ENCODE measurements around the gene MGMT.

Gene MGMT

GRCh38 chr10:129629911-129630310 is 162.9 kb downstream of the MGMT start:
- DNase-seq = no peak

- no peak for DNase-seq
Observed at GRCh38 chr10:129631006-129631405, 164.0 kb downstream of the MGMT start.

- DNase-seq = no peak
Observed at GRCh38 chr10:129631870-129632623, 165.0 kb downstream of the MGMT start.

DNA sequence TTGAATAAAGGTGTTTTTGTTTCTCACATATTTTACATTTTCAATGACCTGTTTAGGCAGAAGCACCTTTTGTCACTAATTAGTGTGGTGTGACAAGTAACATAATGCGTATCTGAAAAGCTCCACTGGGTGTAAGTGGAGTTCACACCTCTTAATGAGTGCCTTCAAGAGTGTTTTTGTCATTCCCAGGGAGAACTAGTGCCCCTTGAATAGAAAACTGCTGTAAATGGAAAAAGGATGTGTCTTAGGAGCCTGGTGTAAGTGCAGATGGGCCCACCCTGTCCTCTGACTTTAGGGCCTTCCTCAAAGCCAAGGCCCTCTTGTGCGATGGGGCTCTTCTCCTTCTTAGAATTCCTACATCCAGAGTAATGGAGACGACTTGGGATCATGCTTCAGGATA is 170.0 kb downstream of the MGMT start:
- no peak for DNase-seq

DNA sequence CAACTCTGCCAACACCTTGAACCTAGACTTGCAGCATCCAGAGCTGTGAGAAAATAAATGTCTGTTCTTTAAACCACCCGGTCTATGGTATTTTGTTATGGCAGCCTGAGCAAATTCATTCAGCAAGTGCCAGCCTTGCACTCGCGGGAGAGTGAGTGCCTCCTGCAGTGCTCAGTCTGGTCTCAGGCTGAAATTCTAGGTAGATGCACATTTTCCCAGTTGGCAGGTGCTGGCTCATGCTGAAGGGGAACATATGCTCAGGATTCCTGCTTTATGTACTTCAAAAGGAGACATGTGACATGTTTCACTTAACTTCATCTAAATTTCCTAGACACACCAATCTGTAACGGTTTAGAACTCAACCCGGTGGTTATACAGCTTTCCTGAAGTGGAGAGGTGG is 170.8 kb downstream of the MGMT start:
- no peak for DNase-seq

- no peak for DNase-seq
Observed at GRCh38 chr10:129641351-129641750, 174.3 kb downstream of the MGMT start.

DNA sequence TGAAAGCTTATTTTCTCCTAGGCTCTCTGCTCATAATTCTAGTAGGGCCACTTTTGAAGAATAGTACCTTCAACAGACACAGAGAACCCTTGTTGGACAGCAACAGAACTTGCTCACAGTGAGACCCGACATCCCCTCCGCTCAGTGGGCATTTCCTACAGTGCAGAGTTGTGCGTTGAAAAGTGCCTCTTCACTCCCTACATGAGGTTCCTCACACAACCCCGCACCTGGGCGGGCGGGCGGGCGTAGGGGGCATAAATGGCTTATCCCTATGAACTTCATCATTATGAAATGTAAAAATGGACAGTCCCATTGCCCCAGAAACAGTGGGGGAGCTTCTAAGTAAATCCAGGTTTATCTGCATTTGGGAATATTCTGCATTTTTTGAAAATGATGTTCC is 174.9 kb downstream of the MGMT start:
- no peak for DNase-seq

- no peak for DNase-seq
Observed at GRCh38 chr10:129642427-129642826, 175.4 kb downstream of the MGMT start.

DNA sequence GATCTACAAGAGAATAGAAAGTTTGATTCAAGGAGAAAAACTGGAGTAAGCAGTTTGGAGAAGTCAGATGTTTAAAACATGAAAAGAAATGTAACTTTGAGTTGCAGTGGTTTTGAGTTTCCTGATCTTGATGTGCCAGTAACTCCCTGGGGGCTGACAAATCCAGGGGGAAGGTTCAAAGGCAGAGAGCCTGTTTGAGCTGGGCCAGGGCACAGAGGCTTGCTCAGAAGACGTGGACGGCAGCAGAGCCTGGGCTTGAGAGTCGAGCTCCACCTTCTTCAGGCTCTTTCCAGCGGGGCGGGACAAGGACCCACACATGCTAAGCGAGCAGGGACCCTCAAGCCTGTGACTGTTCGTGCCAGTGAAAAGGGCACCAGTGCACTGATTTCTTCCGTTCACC is 176.2 kb downstream of the MGMT start:
- DNase-seq = no peak

DNA sequence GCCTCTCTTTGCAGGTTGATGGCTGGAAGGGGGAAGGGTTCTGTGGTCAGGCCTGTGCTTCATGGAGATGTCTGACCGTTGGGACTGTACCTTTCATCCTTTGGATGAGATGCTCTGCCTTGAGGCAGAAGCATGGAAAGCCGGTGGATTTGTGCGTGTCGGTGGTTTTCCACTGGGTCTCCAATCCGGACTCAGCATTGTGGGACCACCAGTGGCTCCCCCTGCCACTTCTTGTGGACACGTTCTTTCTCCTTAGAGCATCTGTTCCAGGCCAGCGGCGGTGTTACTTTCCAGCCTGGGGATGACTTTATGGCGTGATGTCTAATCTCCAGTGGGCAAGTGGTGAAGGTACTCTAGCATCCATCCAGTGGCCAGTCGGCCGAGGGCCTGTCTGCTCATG is 178.4 kb downstream of the MGMT start:
- no peak for DNase-seq

DNA sequence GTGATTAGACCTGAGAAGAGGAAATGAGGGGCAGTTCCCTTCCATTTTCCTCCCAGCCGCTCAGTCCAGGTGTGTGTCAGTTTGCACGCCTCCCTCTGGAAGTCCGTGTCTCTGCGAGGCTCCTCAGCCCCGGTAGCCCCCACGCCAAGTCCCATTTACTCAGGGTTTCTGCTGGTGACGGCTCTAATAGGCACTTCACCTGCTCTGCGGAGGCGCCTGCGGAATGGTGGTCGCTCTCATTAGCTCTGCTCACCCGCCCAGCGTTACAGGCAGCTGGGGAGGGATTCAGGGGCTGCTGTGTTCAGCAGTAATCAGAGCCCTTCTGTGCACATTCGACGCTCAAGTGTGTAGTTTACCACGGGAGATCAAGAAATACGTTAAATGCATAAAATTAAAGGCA is 179.9 kb downstream of the MGMT start:
- DNase-seq = no peak

DNA sequence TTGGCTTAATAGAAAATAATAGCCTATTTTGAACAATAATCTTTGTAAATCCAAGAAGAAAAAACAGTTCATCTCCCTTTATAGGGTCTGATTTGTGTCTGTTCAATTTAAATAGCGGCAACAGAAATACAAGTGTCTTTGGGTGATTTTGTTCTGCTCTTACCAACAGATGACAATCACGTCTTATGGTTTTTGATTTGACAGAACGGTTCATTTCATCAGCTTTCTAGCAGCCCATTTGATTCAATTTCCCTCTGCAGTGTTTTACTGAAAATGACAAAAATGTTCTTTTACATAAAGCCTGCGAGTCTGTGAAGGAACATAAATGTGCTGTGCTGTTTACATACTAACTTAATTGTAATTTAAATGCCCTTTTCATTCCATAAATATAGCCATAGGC is 180.5 kb downstream of the MGMT start:
- DNase-seq = no peak

GRCh38 chr10:129648856-129649255 is 181.8 kb downstream of the MGMT start:
- no peak for DNase-seq

DNA sequence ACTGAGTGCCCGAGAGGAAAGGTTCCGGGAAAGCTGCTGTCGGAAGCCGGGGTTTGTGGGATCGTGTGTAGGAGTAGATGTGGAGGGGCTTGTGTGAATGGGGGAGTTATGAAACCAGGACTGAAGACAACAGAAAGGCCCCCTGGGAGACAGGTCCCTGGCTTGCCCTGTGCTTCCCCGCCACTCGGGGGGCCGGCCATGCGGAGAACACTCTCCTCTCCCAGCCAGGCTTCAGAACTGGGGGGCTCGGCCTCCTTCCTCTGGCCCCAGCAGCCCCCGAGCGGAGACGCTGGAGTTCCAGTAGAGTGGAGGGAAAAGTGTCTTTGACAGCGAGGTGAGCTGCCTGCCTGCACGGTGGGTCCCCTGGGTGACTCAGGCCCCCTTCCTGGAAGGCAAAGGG is 185.0 kb downstream of the MGMT start:
- DNase-seq = no peak

- DNase-seq = no peak
Observed at GRCh38 chr10:129652521-129653201, 185.6 kb downstream of the MGMT start.

DNA sequence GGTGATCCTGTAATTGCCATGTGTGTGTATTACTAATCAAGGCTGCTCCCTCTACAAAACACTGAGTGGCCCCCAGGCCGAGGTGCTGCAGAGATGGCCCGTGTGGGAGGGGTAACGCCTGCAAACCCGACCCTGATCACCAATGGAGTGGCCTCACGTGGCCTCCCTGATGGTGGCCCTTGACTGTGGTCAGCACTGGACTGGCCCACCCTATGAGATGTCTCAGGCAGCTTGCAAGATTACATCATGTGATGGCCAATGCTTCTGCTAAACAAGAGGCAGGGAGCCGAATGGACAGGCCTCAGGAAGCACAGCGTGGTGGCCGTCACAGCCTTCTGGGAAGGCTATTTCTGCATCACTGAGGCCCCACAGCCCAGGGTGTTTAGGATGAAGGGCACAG is 186.4 kb downstream of the MGMT start:
- DNase-seq = no peak

GRCh38 chr10:129653861-129654260 is 186.8 kb downstream of the MGMT start:
- no peak for DNase-seq

GRCh38 chr10:129654461-129654860 is 187.4 kb downstream of the MGMT start:
- DNase-seq = no peak

DNA sequence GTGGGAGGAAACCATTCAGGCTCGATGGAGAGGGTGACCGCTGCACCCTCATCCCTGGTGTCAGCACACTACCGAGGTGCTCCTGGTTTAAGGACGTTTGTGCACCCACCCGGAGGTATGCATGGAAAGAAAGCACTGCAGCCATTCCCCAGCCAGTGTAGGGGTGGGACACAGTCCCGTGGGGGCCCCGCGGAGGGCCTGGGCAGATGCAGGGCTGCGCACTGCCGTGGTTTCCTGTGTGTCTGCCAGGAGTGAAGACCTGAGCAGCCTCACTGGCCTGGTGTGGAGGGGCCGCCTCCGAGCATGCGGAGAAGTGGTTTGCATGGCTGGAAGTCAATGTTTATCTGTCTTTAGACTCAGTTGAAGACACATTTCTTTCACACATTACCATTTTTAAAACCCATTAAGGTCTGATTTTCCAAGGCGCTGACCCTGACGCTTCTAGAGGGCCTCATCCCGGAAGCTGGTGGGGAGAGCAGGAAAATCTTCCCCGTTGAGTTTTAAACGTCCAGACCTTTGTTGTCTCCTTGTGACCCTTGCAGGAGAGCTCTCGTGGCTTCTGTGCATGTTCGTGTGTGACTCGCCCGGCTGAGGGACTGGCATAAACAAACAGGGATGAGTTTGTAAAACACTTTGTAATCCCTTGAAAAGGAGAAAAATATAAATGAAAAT is 188.1 kb downstream of the MGMT start:
- DNase-seq = no peak

GRCh38 chr10:129655679-129656031 is 188.6 kb downstream of the MGMT start:
- DNase-seq = no peak

DNA sequence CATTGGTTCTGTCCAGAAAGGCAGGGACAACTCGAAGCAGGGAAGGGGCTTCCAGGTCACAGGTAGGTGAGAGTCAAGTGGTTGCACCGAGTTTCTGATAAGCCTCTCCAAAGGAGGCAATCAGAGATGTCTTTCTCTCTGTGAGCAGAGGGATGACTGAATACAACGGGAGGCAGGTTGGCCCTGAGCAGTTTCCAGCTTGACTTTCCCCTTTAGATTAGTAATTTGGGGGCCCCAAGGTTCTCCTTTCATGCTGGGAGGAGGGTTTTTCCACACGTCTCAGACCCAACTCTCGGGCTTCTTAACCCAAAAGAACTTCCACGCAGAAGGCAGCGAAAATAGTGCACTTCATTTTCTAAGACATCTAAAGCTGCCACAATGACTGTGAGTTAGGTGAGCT is 189.6 kb downstream of the MGMT start:
- DNase-seq = no peak

DNA sequence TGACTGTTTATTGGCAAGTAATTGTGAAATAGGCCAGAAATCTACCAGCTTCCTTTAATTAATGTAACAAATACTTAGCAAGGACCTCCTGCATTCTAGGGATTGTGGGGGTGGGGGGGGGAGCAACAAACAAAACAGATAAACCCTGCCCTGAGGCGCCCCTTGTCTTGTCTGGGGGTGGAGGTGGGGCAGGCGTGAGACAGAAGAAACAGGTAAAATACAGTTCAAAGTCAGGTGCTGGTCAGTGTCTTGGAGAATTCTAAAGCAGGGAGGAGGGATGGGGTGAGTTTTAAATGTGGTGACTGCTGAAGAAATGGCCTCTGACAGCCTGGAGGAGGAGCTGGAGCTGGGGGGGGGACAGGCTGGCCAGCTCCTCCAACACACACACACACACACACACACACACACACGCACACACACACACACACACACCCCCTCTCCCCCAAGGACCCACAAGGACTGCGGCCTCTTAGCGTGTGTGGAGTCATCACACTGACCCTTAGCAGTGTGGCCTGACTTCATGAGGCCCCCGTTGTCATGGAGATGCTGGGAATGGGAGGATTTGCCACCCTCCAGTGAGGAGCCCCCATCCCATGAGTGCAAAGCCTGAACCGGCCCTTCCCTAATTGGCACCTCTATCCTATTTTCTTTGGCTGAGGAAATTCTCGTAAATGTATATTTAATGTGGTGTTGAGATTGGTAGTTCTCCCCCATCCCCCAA is 190.4 kb downstream of the MGMT start:
- no peak for DNase-seq

GRCh38 chr10:129658376-129659072 is 191.5 kb downstream of the MGMT start:
- DNase-seq = no peak

All from RPMI8226 (cell line).